HG02588 (cell line): Measurements from ENCODE around the gene PSD4.

ENCODE experiments used
- ATAC-seq: cut with Tn5 transposase; IDR thresholded peaks from one replicate; pipeline ENCODE4 v1.9.1; 2021; ENCODE audit warnings: mild to moderate bottlenecking, moderate library complexity; ENCODE audit not compliant: unreplicated experiment

Gene PSD4

GRCh38 chr2:113235347-113236226 is 61.8 kb downstream of the PSD4 start:
- peak; percentile 87 for ATAC-seq

GRCh38 chr2:113236367-113237159 is 62.8 kb downstream of the PSD4 start:
- no peak for ATAC-seq

GRCh38 chr2:113237604-113238160 is 63.9 kb downstream of the PSD4 start:
- ATAC-seq, result no peak

- ATAC-seq, result no peak
Observed at GRCh38 chr2:113238871-113239839, 65.4 kb downstream of the PSD4 start.

- ATAC-seq, result no peak
Observed at GRCh38 chr2:113240150-113240914, 66.6 kb downstream of the PSD4 start.

GRCh38 chr2:113240915-113241911 is 67.4 kb downstream of the PSD4 start:
- no peak for ATAC-seq

GRCh38 chr2:113242327-113242726 is 68.6 kb downstream of the PSD4 start:
- ATAC-seq, result no peak

GRCh38 chr2:113245276-113245711 is 71.5 kb downstream of the PSD4 start:
- ATAC-seq, result no peak

GRCh38 chr2:113246606-113247005 is 72.8 kb downstream of the PSD4 start:
- ATAC-seq, result no peak

- ATAC-seq, result peak; percentile 54
Observed at GRCh38 chr2:113248997-113249770, 75.4 kb downstream of the PSD4 start.

GRCh38 chr2:113251118-113251517 is 77.3 kb downstream of the PSD4 start:
- no peak for ATAC-seq

GRCh38 chr2:113252047-113252590 is 78.3 kb downstream of the PSD4 start:
- no peak for ATAC-seq

- no peak for ATAC-seq
Observed at GRCh38 chr2:113253453-113253852, 79.7 kb downstream of the PSD4 start.

GRCh38 chr2:113255140-113256070 is 81.6 kb downstream of the PSD4 start:
- no peak for ATAC-seq

GRCh38 chr2:113257516-113258264 is 83.9 kb downstream of the PSD4 start:
- ATAC-seq, result no peak
